GM23338 (cell line): ENCODE measurements around the gene SPATA31D4. TPM values are rescaled to one million over a fixed set of nuclear protein-coding genes. Genes with fewer than 3 reads are reported as not detected.
"Not testable (repeated sequence)": the region's sequence is repeated elsewhere in the genome, so short reads cannot be mapped to it uniquely, and the experiment has no call there.

Experiments used
- ATAC-seq: fragments of 200-7000 bp; cut with Tn5 transposase; 3 replicates; pipeline ENCODE4 v1.9.1; 2020
- DNase-seq: peaks from one replicate; pipeline ENCODE4 v3.0.0-alpha.2; 2015; ENCODE audit warnings: low spot score
- H2AFZ ChIP-seq: fragments of 200-600 bp; sonication (generic); 2 replicates; pipeline ENCODE4 v1.8.0; 2016; ENCODE audit warnings: antibody characterized with exemption, mild to moderate bottlenecking, moderate library complexity
- H3F3A ChIP-seq: fragments of 200-600 bp; sonication (generic); replicated peaks from 2 replicates; pipeline ENCODE4 v1.8.0; 2017; ENCODE audit warnings: antibody characterized with exemption, mixed run types, low read depth
- H3K27ac ChIP-seq: fragments of 200-600 bp; sonication (generic); 2 replicates; pipeline ENCODE4 v1.6.1; 2016; ENCODE audit warnings: low read depth
- H3K27me3 ChIP-seq: fragments of 200-600 bp; sonication (generic); 2 replicates; pipeline ENCODE4 v1.8.0; 2016; ENCODE audit warnings: mild to moderate bottlenecking, mixed run types, moderate library complexity; ENCODE audit not compliant: insufficient read depth
- H3K36me3 ChIP-seq: fragments of 200-600 bp; sonication (generic); 2 replicates; pipeline ENCODE4 v1.8.0; 2016; ENCODE audit warnings: mild to moderate bottlenecking; ENCODE audit not compliant: insufficient read depth
- H3K4me1 ChIP-seq: fragments of 200-600 bp; sonication (generic); 2 replicates; pipeline ENCODE4 v1.8.0; 2016; ENCODE audit warnings: mild to moderate bottlenecking, moderate library complexity; ENCODE audit not compliant: insufficient read depth
- H3K4me2 ChIP-seq: fragments of 200-600 bp; sonication (generic); 2 replicates; pipeline ENCODE4 v1.7.1; 2017; ENCODE audit warnings: mixed run types
- H3K4me3 ChIP-seq: fragments of 200-600 bp; sonication (generic); 2 replicates; pipeline ENCODE4 v1.6.1; 2016; ENCODE audit warnings: mixed run types
- H3K79me2 ChIP-seq: fragments of 200-600 bp; sonication (generic); replicated peaks from 2 replicates; pipeline ENCODE4 v1.8.0; 2017; ENCODE audit warnings: mild to moderate bottlenecking; ENCODE audit not compliant: insufficient read depth
- H3K9me2 ChIP-seq: fragments of 200-600 bp; sonication (generic); 2 replicates; pipeline ENCODE4 v1.8.0; 2017; ENCODE audit not compliant: insufficient read depth
- H4K20me1 ChIP-seq: fragments of 200-600 bp; sonication (generic); replicated peaks from 2 replicates; pipeline ENCODE4 v1.8.0; 2017; ENCODE audit warnings: mild to moderate bottlenecking; ENCODE audit not compliant: insufficient read depth
- H3K27ac Mint-ChIP-seq: 2 replicates; pipeline ENCODE4 v1.8.0; 2020; ENCODE audit warnings: inconsistent platforms, mild to moderate bottlenecking, moderate library complexity, mixed read lengths
- H3K27me3 Mint-ChIP-seq: 3 replicates; pipeline ENCODE4 v1.8.0; 2022; ENCODE audit warnings: low read depth, mild to moderate bottlenecking, moderate library complexity, mixed read lengths, inconsistent platforms; ENCODE audit not compliant: insufficient read depth, poor library complexity
- H3K36me3 Mint-ChIP-seq: 3 replicates; pipeline ENCODE4 v1.8.0; 2021; ENCODE audit warnings: low read depth, mild to moderate bottlenecking, inconsistent platforms, moderate library complexity, mixed read lengths
- H3K4me1 Mint-ChIP-seq: 3 replicates; pipeline ENCODE4 v1.8.0; 2020; ENCODE audit warnings: mild to moderate bottlenecking, inconsistent platforms, mixed read lengths
- H3K4me3 Mint-ChIP-seq: 3 replicates; pipeline ENCODE4 v1.8.0; 2021; ENCODE audit warnings: moderate library complexity, mild to moderate bottlenecking, inconsistent platforms, mixed read lengths
- H3K9me3 Mint-ChIP-seq: 3 replicates; pipeline ENCODE4 v1.8.0; 2020; ENCODE audit warnings: moderate library complexity, mild to moderate bottlenecking, inconsistent platforms, mixed read lengths
- CREB1 ChIP-seq: fragments of 250-450 bp; sonication (Bioruptor Pico); IDR thresholded peaks from 2 replicates; pipeline ENCODE4 v1.5.0; 2020; ENCODE audit warnings: low read depth, mild to moderate bottlenecking, moderate library complexity
- CTCF ChIP-seq, 2 experiments: fragments of 200-600 bp in 1 of 2; sonication (generic) in 1 of 2; conservative IDR thresholded peaks; 2 replicates each; pipeline versions ENCODE4 v1.5.1 to v1.6.1; 2016 to 2017; ENCODE audit warnings: antibody characterized with exemption in 2 of 2, low read depth in 2 of 2, mild to moderate bottlenecking in 2 of 2, moderate library complexity in 1 of 2
- ETS1 ChIP-seq: IDR thresholded peaks from 2 replicates; pipeline ENCODE4 v1.6.1; 2016; ENCODE audit warnings: antibody characterized with exemption
- EZH2 ChIP-seq: fragments of 200-600 bp; sonication (generic); IDR thresholded peaks from one replicate; pipeline ENCODE4 v1.8.0; 2017; ENCODE audit warnings: antibody characterized with exemption, mild to moderate bottlenecking, low read depth; ENCODE audit not compliant: unreplicated experiment
- POLR2AphosphoS5 ChIP-seq: IDR thresholded peaks from 2 replicates; pipeline ENCODE4 v1.6.1; 2016; ENCODE audit warnings: antibody characterized with exemption, low read depth
- REST ChIP-seq: IDR thresholded peaks from one replicate; pipeline ENCODE4 v1.6.1; 2018; ENCODE audit warnings: antibody characterized with exemption; ENCODE audit not compliant: unreplicated experiment
- STAT1 ChIP-seq: IDR thresholded peaks from one replicate; pipeline ENCODE4 v1.6.1; 2016; ENCODE audit warnings: antibody characterized with exemption; ENCODE audit not compliant: unreplicated experiment
- ZNF114 ChIP-seq: fragments of 250-450 bp; sonication (Bioruptor Pico); IDR thresholded peaks from 2 replicates; pipeline ENCODE4 v1.5.0; 2020; ENCODE audit warnings: mild to moderate bottlenecking, moderate library complexity
- ZNF331 ChIP-seq: fragments of 250-450 bp; sonication (Bioruptor Pico); IDR thresholded peaks from 2 replicates; pipeline ENCODE4 v1.5.0; 2020; ENCODE audit warnings: low read depth, mild to moderate bottlenecking, moderate library complexity
- ZNF462 ChIP-seq: fragments of 250-450 bp; sonication (Bioruptor Pico); IDR thresholded peaks from 2 replicates; pipeline ENCODE4 v1.5.0; 2020; ENCODE audit warnings: mild to moderate bottlenecking, moderate library complexity
- long read RNA-seq: library from polyadenylated mRNA; unstranded; transcript quantifications from one replicate; pipeline ENCODE4 v2.0.0, GENCODE V29; 2020; ENCODE audit not compliant: unreplicated experiment
- polyA plus RNA-seq: library from polyadenylated mRNA; unstranded; fragments of >200 nt; fragmentation: Nextera tagmentation; extraction: Ambion mirVana; gene quantifications from 2 replicates; pipeline ENCODE4 v1.2.1, GENCODE V29; 2016
- total RNA-seq: library from RNA; depleted of rRNA; stranded (reverse); fragments of >200 nt; shearing (Covaris generic); gene quantifications from 2 replicates; pipeline ENCODE4 v1.2.3, GENCODE V29; 2014; rRNA removed

Gene SPATA31D4
- total RNA-seq (not detected in 2 replicates), polyA plus RNA-seq (not detected in 2 replicates)
- long read RNA-seq = 0 reads

GRCh38 chr9:81928305-81928704, at the start of gene SPATA31D4:
SPATA31D4 (plus strand) TSS chr9:81928428; CDS start chr9:81928514, 86 bp downstream.
- H2AFZ ChIP-seq, H3K9me3 Mint-ChIP-seq, H3K4me2 ChIP-seq, H3K4me1 ChIP-seq, H3K4me1 Mint-ChIP-seq, H3K4me3 Mint-ChIP-seq, H3K9me2 ChIP-seq, ATAC-seq, H3K36me3 Mint-ChIP-seq, H3K27ac ChIP-seq, H3K27me3 ChIP-seq, H3K27ac Mint-ChIP-seq, H3K79me2 ChIP-seq, H3K4me3 ChIP-seq, DNase-seq, H3F3A ChIP-seq, H3K27me3 Mint-ChIP-seq, H3K36me3 ChIP-seq, H4K20me1 ChIP-seq: not testable (repeated sequence)

DNA sequence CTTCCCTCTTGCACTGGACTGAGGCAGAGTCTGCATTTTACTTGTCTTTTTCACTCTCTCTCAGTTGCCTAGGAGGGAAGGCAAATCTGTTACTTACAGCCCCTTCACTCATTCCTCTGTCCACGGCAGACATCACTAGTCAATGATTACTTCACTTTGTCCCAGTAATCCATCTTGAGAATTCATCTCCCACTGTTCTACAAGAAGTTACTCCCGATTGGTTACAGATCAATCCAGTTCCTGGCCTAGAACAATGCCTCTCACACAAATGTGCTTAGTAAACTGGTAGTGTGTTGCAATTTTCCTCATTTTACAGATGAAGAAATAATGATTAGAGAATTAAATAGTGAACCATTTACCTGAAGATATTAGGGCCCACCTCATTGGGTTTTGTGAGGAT, 49.7 kb upstream of the SPATA31D4 start:
- no peaks in the 10 kb centered on the region for H3F3A ChIP-seq
- no peaks in the 10 kb centered on the region for H3K79me2 ChIP-seq
- peak overlapping the region; percentile 23; the same call in 1 of the 2 replicates for H2AFZ ChIP-seq
- H4K20me1 ChIP-seq = no peaks in the 10 kb centered on the region
- H3K9me2 ChIP-seq = no peaks in the 10 kb centered on the region
- no peak overlapping the region for H3K27ac ChIP-seq
- Mint-ChIP-seq H3K9me3 (no peaks in the 10 kb centered on the region), H3K27me3 (peaks cover 2% of the 10 kb centered on the region), H3K36me3 (no peaks in the 10 kb centered on the region), H3K4me3 (no peak overlapping the region), H3K4me1 (no peaks in the 10 kb centered on the region), H3K27ac (no peak overlapping the region)
- ATAC-seq = no peak
- H3K36me3 ChIP-seq = no peaks in the 10 kb centered on the region
- H3K27me3 ChIP-seq = no peaks in the 10 kb centered on the region
- H3K4me1 ChIP-seq = no peaks in the 10 kb centered on the region
- H3K4me3 ChIP-seq = no peak overlapping the region
- DNase-seq = no peak
- no peak overlapping the region for H3K4me2 ChIP-seq
- TF ChIP-seq CREB1 (CRISPR knock-in tag) = no peak
- TF ChIP-seq ZNF462 (CRISPR knock-in tag) = no peak
- TF ChIP-seq ETS1 = no peak
- no peak for TF ChIP-seq POLR2AphosphoS5
- no peak for TF ChIP-seq EZH2
- no peak for TF ChIP-seq ZNF331
- TF ChIP-seq STAT1 = no peak
- no peak for TF ChIP-seq REST
- no peak for TF ChIP-seq CTCF (conservative IDR thresholded peaks at IDR 0.05; ENCODE audit: low read depth in 2 of 2)
- TF ChIP-seq ZNF114 (CRISPR knock-in tag) = no peak
